Astrocyte (in vitro differentiated cells and primary cell): Measurements from ENCODE around the gene STK33. TPM values are rescaled to one million over a fixed set of nuclear protein-coding genes. Genes with fewer than 3 reads are reported as not detected.

ENCODE experiments used
- DNase-seq: peaks from one replicate; pipeline ENCODE4 v3.0.0-alpha.2; 2010; ENCODE audit warnings: low read depth
- FAIRE-seq: peaks from 2 replicates; lab custom pipeline; 2011; peaks lifted over from hg19 to GRCh38; lab: Jason Lieb, UNC
- H2AFZ ChIP-seq: 2 replicates; pipeline ENCODE4 v1.6.0; 2012; ENCODE audit warnings: low read depth, low read length, inconsistent platforms
- H3K27ac ChIP-seq: 2 replicates; pipeline ENCODE4 v1.5.1; 2011; ENCODE audit warnings: low read depth, low read length, inconsistent platforms
- H3K27me3 ChIP-seq: 2 replicates; pipeline ENCODE4 v1.6.0; 2011; ENCODE audit warnings: low read length, inconsistent platforms; ENCODE audit not compliant: insufficient read depth
- H3K36me3 ChIP-seq: 2 replicates; pipeline ENCODE4 v1.5.1; 2011; ENCODE audit warnings: low read length, inconsistent platforms; ENCODE audit not compliant: insufficient read depth
- H3K4me1 ChIP-seq: 2 replicates; pipeline ENCODE4 v1.5.1; 2011; ENCODE audit warnings: low read length, inconsistent platforms; ENCODE audit not compliant: insufficient read depth
- H3K4me2 ChIP-seq: 2 replicates; pipeline ENCODE4 v1.6.0; 2012; ENCODE audit warnings: low read length, inconsistent platforms
- H3K4me3 ChIP-seq: 2 replicates; pipeline ENCODE4 v1.5.1; 2011; ENCODE audit warnings: low read depth, mild to moderate bottlenecking, low read length, inconsistent platforms; ENCODE audit not compliant: insufficient read depth
- H3K79me2 ChIP-seq: 2 replicates; pipeline ENCODE4 v1.6.0; 2012; ENCODE audit warnings: mild to moderate bottlenecking, low read length, inconsistent platforms; ENCODE audit not compliant: insufficient read depth
- H3K9ac ChIP-seq: 2 replicates; pipeline ENCODE4 v1.6.0; 2012; ENCODE audit warnings: mild to moderate bottlenecking, low read length, inconsistent platforms
- H3K9me3 ChIP-seq: 2 replicates; pipeline ENCODE4 v1.5.1; 2012; ENCODE audit warnings: low read depth, mild to moderate bottlenecking, low read length, inconsistent platforms; ENCODE audit not compliant: insufficient read depth
- H4K20me1 ChIP-seq: 2 replicates; pipeline ENCODE4 v1.6.0; 2012; ENCODE audit warnings: low read length, inconsistent platforms; ENCODE audit not compliant: insufficient read depth
- H3K27ac Mint-ChIP-seq: one replicate; pipeline ENCODE4 v1.8.0; 2021; ENCODE audit warnings: mild to moderate bottlenecking, mixed read lengths; ENCODE audit not compliant: unreplicated experiment
- H3K27me3 Mint-ChIP-seq: one replicate; pipeline ENCODE4 v1.8.0; 2021; ENCODE audit warnings: low read depth, mixed read lengths; ENCODE audit not compliant: unreplicated experiment
- H3K36me3 Mint-ChIP-seq: one replicate; pipeline ENCODE4 v1.8.0; 2021; ENCODE audit warnings: low read depth, mixed read lengths; ENCODE audit not compliant: unreplicated experiment
- H3K4me1 Mint-ChIP-seq: one replicate; pipeline ENCODE4 v1.8.0; 2021; ENCODE audit warnings: low read depth, mixed read lengths; ENCODE audit not compliant: unreplicated experiment
- H3K4me3 Mint-ChIP-seq: one replicate; pipeline ENCODE4 v1.8.0; 2021; ENCODE audit warnings: mild to moderate bottlenecking, moderate library complexity, mixed read lengths; ENCODE audit not compliant: unreplicated experiment
- H3K9me3 Mint-ChIP-seq: one replicate; pipeline ENCODE4 v1.8.0; 2021; ENCODE audit warnings: mild to moderate bottlenecking, mixed read lengths; ENCODE audit not compliant: unreplicated experiment
- CTCF ChIP-seq: IDR thresholded peaks from 2 replicates; pipeline ENCODE4 v1.5.1; 2011; ENCODE audit warnings: low read depth, mild to moderate bottlenecking, inconsistent platforms, low read length, moderate library complexity; ENCODE audit not compliant: insufficient read depth
- EZH2 ChIP-seq: IDR thresholded peaks from 2 replicates; pipeline ENCODE4 v1.6.1; 2012; ENCODE audit warnings: mild to moderate bottlenecking, low read length, inconsistent platforms; ENCODE audit not compliant: insufficient read depth
- total RNA-seq: library from RNA; stranded (reverse); gene quantifications from 2 replicates; pipeline ENCODE4 v1.2.1, GENCODE V29; 2021

STK33 gene
- total RNA-seq, 1 donor from 2014 or later = 7.5 TPM

- Mint-ChIP-seq H3K4me1 (peaks cover 12% of the 10 kb centered on the region), H3K27me3 (peaks cover 19% of the 10 kb centered on the region), H3K36me3 (no peaks in the 10 kb centered on the region), H3K27ac (no peak overlapping the region), H3K9me3 (peaks cover 2% of the 10 kb centered on the region), H3K4me3 (no peak overlapping the region)
- FAIRE-seq (no peak), DNase-seq (no peak)
- Histone ChIP-seq H3K4me3 (no peak overlapping the region), H3K27ac (no peak overlapping the region), H3K36me3 (no peaks in the 10 kb centered on the region), H3K79me2 (no peaks in the 10 kb centered on the region), H3K9ac (no peak overlapping the region), H3K9me3 (no peaks in the 10 kb centered on the region), H2AFZ (no peak overlapping the region), H3K4me2 (no peak overlapping the region), H3K4me1 (no peaks in the 10 kb centered on the region), H4K20me1 (no peaks in the 10 kb centered on the region), H3K27me3 (no peaks in the 10 kb centered on the region)
- TF ChIP-seq EZH2 (no peak), CTCF (no peak)
Observed at GRCh38 chr11:8370812-8371515, 223.1 kb downstream of the STK33 start.

- Histone ChIP-seq H2AFZ (no peak overlapping the region), H3K79me2 (no peaks in the 10 kb centered on the region), H4K20me1 (no peaks in the 10 kb centered on the region), H3K36me3 (no peaks in the 10 kb centered on the region), H3K9me3 (no peaks in the 10 kb centered on the region), H3K4me3 (no peak overlapping the region), H3K4me1 (no peaks in the 10 kb centered on the region), H3K27me3 (no peaks in the 10 kb centered on the region), H3K27ac (no peak overlapping the region), H3K4me2 (no peak overlapping the region), H3K9ac (no peak overlapping the region)
- TF ChIP-seq CTCF (no peak), EZH2 (no peak)
- H3K4me1 Mint-ChIP-seq = peaks cover 2% of the 10 kb centered on the region
- no peak for DNase-seq
- H3K36me3 Mint-ChIP-seq = no peaks in the 10 kb centered on the region
- H3K4me3 Mint-ChIP-seq = no peak overlapping the region
- H3K27ac Mint-ChIP-seq = no peak overlapping the region
- H3K9me3 Mint-ChIP-seq = peaks cover 2% of the 10 kb centered on the region
- FAIRE-seq = no peak
- peaks cover 22% of the 10 kb centered on the region for H3K27me3 Mint-ChIP-seq
Observed at GRCh38 chr11:8369592-8370205, 224.3 kb downstream of the STK33 start.

GRCh38 chr11:8368772-8369171 is 225.3 kb downstream of the STK33 start:
- FAIRE-seq (no peak), DNase-seq (no peak)
- Histone ChIP-seq H3K27ac (no peak overlapping the region), H3K9me3 (no peaks in the 10 kb centered on the region), H3K36me3 (no peaks in the 10 kb centered on the region), H3K9ac (no peak overlapping the region), H2AFZ (no peak overlapping the region), H3K4me3 (no peak overlapping the region), H3K4me1 (no peaks in the 10 kb centered on the region), H3K4me2 (no peak overlapping the region), H3K79me2 (no peaks in the 10 kb centered on the region), H4K20me1 (no peaks in the 10 kb centered on the region), H3K27me3 (no peaks in the 10 kb centered on the region)
- H3K36me3 Mint-ChIP-seq = no peaks in the 10 kb centered on the region
- H3K27ac Mint-ChIP-seq = no peak overlapping the region
- peaks cover 2% of the 10 kb centered on the region for H3K9me3 Mint-ChIP-seq
- no peak for TF ChIP-seq EZH2
- TF ChIP-seq CTCF = no peak
- H3K4me3 Mint-ChIP-seq = no peak overlapping the region
- H3K4me1 Mint-ChIP-seq = no peaks in the 10 kb centered on the region
- H3K27me3 Mint-ChIP-seq = peaks cover 25% of the 10 kb centered on the region
